GM10266 (cell line): ENCODE data around the gene CIPC.

Experiments used
- DNase-seq: peaks from one replicate; pipeline ENCODE4 v3.0.0; 2012; ENCODE audit errors: extremely low spot score
- TF ChIP-seq, protein P1 (sequence below): IDR thresholded peaks from 2 replicates; pipeline ENCODE4 v1.5.1; 2012; ENCODE audit warnings: mild to moderate bottlenecking, low read depth; ENCODE audit not compliant: control insufficient read depth, insufficient read depth; ENCODE audit errors: missing control alignments

The CIPC gene

DNA sequence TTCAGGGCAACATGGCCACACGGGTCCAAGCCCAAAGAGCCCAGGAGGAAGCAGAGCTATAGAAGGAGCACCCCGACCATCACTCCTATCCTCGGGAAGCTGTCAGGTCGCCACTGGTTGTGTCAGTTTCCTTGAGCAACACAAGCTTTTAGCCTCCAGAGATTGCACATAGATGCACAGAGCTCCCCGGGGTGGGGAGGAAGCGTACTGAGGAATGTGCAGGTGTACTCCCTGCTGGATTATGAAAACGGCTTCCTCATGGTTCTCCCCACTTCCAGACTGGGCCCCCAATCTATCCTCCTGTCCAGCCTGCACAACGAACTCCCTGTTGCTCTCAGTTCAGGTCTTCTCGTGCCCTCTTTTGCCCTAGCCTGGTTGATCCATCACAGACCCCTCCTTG, 39.3 kb upstream of the CIPC start:
- no peak for DNase-seq
- TF ChIP-seq, protein P1, sequence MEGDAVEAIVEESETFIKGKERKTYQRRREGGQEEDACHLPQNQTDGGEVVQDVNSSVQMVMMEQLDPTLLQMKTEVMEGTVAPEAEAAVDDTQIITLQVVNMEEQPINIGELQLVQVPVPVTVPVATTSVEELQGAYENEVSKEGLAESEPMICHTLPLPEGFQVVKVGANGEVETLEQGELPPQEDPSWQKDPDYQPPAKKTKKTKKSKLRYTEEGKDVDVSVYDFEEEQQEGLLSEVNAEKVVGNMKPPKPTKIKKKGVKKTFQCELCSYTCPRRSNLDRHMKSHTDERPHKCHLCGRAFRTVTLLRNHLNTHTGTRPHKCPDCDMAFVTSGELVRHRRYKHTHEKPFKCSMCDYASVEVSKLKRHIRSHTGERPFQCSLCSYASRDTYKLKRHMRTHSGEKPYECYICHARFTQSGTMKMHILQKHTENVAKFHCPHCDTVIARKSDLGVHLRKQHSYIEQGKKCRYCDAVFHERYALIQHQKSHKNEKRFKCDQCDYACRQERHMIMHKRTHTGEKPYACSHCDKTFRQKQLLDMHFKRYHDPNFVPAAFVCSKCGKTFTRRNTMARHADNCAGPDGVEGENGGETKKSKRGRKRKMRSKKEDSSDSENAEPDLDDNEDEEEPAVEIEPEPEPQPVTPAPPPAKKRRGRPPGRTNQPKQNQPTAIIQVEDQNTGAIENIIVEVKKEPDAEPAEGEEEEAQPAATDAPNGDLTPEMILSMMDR, result no peak

DNA sequence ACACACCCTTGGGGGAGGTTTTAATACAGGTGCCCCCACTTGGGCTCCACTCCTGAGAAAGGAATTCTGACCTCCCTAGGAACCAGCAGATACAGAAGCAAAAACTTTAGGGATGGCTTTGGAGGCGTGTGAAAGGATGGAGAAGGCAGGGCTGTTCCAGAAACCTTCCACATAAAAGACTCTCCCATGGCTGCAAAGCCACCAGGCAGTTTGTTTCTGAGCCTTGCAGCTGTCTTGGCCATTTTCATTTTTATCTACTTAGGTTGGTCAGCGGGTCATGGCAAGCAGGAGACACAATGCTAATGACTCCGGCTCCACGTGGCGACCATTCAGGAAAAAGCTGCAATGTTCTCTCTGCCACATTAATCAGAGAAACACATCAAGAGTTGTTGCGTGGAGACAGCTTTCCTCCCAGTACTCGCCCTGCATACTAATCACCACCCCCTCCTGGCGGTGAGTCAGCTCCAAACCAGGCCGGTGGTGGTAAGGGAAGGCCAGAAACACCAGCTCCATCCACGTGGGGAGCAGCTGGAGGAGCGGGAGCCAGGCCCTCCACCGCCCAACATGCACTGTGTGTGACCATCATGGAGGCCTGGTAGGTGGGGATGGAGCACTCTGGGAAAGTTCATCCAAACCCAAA, 38.7 kb upstream of the CIPC start:
- DNase-seq, result no peak
- TF ChIP-seq, protein P1, result no peak

DNA sequence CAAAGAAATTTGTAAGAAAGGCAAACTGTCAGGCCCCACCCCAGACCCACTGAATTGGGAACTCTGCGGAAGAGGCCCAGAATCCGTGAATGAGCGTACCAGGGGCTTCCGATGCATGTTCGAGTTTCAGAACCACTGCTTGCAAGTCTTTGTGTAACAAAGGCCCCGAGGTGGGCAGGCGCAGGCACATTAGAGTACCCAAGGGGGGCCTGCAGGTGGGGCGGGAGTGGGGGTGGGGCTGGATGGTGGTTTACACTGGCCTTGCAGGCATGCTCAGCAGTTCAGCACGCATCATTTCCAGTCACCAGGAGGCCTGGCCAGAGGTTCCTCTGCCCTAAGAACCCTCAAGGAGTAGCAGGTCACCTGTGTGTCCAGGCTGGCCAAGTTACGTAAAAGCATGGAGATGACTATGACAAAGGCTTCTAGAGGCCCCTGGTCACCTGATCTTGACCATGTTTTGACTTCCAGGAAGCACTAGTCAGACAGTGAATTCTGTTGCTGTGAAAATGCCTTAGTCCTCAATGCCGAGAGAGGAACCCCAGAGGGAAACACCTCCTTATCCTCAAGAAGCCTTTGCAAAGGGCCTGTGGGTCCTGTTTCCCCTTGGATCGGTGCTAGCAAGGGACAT, 36.3 kb upstream of the CIPC start:
- no peak for DNase-seq
- TF ChIP-seq, protein P1, result no peak

DNA sequence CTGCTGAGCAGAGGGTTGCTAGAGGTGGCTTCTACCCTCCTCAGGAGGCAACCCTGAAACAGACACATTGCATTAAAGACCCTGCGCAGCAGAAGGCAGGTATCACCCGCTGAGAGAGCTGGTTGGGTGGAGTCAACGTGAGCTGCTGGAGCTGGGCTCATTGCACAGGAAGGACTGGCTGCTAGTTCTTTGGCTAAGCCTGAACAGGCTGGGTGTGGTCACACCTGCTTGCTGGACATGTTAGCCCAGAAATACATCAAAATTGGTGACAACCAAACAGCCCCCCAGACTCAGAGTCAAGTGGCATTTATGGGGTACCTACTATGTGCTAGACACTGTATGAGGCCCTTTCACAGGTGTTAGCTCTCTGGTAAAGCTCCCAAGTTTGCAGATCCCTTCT, 35.8 kb upstream of the CIPC start:
- TF ChIP-seq, protein P1, result no peak
- DNase-seq, result no peak

DNA sequence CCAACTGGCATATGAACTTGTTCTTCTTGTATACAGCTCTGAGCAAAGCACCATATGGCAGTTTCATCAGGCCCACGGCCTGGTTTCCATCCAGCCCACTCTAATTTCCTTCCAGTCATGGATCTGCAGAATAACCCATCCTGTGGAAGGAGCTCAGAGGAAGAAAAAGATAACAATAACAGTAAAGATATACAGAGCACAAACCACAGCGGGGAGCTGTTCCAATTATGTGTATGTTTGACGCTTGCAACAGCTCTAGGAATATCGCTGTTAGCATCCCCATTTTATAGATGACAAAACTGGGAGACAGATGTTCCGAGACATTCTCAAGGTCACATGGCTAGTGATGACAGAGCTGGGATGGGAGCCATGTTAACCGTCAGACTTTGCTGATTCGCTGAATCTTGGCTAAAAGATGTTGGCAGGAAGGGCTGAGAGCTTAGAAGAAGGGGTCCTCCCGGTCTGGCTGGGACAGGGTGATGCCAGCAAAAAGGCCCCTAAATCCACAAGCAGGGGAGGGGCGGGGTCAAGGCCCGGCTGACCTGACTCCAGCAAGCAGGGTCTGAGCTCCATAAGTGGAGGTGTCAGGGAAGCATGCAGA, 34.4 kb upstream of the CIPC start:
- TF ChIP-seq, protein P1, result no peak
- no peak for DNase-seq

DNA sequence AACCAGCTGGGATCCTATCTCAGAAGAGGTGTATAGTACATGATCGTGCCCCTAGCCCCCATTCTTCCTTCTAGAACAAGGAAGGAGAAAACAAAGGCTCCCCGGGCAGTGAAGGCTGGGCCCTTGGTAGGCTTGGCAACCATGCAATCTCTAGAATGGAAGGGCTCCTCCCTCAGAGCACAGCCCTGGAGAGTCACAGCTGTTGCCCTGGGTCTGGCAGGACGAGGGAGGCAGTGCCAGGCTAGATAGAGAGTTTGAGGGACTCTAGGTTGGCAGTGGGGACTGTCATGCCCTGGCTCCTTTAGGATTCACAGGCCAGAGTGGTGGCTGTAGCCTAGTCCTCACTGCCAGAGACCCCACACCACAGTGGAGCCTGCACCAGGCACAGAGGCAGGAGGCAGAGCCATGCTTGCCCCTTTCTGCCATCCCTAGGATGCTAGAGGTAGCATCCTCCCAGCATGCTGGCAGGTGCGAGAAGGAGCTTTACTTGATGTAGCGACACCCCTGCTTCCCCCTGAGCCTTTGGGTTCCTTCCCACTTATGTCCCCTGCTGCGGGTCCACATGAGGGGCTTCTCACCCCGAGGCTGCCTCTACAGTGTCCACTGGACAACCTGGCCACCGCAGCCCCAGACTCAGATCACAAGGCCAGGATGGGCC, 33.4 kb upstream of the CIPC start:
- TF ChIP-seq, protein P1, result no peak

More for the DNA sequence above, 33.4 kb upstream of the CIPC start:
- DNase-seq, result no peak
